SJCRH30 (cell line): ENCODE data around the gene PPFIBP1. TPM values are rescaled to one million over a fixed set of nuclear protein-coding genes. Genes with fewer than 3 reads are reported as not detected.

ENCODE experiments used
- total RNA-seq: library from RNA; depleted of rRNA; stranded (reverse); fragments of >200 nt; shearing (Covaris generic); gene quantifications from 2 replicates; pipeline ENCODE4 v1.2.3, GENCODE V29; 2014; rRNA removed

The PPFIBP1 gene
- total RNA-seq, 1 experiment from 2014 or later, result 53.5 TPM

Other genes starting within 250 kb of the PPFIBP1 start
- gene BMAL2, start 191.4 kb upstream of the PPFIBP1 start, total RNA-seq, result 10.4 and 10.6 TPM in 2 replicates
- not detected in 2 replicates for gene SMCO2, start 77.5 kb upstream of the PPFIBP1 start, total RNA-seq
- gene REP15, start 172.2 kb downstream of the PPFIBP1 start, total RNA-seq, result 1.6 and 2.2 TPM in 2 replicates
- 83.6 and 88.3 TPM in 2 replicates for gene MRPS35, start 186.6 kb downstream of the PPFIBP1 start, total RNA-seq